ENCODE results near the gene MKNK1. TPM values are rescaled to one million over a fixed set of nuclear protein-coding genes. Genes with fewer than 3 reads are reported as not detected.

MKNK1 gene
- total RNA-seq, 4 donors from 2014 or later: 46.1 to 81.2 (median 67.6) TPM

DNA sequence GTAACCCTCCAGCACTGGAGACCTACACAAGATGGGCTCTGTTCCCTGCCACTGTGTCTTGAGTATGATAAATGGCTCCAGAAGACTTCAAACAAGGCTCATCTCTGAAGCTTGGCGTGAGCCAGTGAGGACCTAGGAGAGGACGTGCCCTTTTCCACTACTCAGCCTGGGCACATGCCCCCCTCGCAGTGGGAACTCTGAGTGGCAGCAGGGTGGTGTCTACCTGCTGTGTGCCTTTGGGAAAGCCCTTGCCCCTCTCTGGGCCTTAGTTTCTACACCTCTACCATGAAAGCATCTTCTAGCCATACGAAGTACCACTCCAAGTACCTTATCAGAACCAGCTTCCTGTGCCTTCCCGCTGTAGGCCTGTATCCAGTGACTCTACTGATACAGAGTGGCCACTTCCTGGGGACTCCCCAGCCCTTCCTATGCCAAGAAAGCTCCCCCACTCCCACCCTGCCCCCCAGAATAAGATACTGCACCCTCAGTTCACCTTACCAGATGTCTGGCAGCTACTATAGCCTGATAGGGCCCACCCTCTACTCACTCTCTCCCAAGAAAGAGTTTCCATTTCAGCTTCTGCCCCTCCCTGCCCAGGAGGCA lies 15.7 kb upstream of the MKNK1 start:
- DNase-seq (ENCODE audit: low spot score): no peak
- TF ChIP-seq, protein P1, sequence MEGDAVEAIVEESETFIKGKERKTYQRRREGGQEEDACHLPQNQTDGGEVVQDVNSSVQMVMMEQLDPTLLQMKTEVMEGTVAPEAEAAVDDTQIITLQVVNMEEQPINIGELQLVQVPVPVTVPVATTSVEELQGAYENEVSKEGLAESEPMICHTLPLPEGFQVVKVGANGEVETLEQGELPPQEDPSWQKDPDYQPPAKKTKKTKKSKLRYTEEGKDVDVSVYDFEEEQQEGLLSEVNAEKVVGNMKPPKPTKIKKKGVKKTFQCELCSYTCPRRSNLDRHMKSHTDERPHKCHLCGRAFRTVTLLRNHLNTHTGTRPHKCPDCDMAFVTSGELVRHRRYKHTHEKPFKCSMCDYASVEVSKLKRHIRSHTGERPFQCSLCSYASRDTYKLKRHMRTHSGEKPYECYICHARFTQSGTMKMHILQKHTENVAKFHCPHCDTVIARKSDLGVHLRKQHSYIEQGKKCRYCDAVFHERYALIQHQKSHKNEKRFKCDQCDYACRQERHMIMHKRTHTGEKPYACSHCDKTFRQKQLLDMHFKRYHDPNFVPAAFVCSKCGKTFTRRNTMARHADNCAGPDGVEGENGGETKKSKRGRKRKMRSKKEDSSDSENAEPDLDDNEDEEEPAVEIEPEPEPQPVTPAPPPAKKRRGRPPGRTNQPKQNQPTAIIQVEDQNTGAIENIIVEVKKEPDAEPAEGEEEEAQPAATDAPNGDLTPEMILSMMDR (IDR thresholded peaks at IDR 0.05): no peak
- no peak for ATAC-seq (ENCODE audit: low FRiP score)

DNA sequence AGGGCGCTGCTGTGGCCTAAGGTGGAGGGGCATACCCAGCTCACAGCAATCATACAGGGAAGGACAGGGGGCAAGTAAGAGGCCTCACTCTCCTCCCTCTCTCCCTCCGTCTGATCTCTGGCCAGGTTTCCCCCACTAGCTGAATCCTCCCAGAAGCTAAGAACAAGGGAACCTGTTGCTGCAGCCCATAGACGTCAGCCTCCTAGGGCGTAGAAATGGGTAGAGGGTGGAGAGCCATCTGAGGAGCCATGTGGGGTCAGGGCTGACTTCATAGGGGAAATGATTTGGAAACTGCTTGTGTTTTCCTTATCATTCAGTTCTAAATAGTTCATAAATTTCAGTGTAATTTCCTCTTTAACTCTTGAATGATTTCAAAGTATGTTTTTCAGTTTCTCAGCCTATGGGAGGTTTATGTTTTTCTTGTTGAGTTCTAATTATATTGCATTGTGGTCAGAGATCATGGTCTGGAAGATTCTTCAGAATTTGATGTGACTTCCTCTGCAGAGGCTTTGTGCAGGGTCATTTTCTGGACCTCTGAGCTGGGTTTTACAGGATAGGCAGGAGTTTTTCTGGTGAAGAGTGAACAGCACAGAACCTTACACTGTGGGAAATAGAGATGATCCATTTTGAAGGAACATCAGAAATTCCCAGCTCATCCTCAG lies 14.8 kb upstream of the MKNK1 start:
- DNase-seq (ENCODE audit: low spot score) (no peak), ATAC-seq (ENCODE audit: low FRiP score) (no peak)
- TF ChIP-seq, protein P1 (IDR thresholded peaks at IDR 0.05): no peak

DNA sequence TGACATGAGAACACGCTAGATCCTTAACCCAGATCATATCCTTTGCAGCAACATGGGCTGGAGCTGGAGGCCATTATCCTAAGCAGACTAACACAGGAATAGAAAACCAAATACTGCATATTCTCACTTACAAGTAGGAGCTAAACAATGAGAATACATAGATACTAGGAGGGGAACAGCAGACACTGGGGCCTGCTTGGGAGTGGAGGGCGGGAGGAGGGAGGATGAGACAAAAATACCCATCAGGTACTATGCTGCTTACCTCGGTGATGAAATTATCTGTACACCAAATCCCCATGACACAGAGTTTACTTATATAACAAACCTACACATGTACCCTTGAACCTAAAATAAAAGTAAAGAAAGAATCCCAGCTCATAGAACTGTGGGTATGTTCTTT lies 13.8 kb upstream of the MKNK1 start:
- DNase-seq (ENCODE audit: low spot score) (no peak), ATAC-seq (ENCODE audit: low FRiP score) (no peak)
- TF ChIP-seq, protein P1 (IDR thresholded peaks at IDR 0.05): no peak

DNA sequence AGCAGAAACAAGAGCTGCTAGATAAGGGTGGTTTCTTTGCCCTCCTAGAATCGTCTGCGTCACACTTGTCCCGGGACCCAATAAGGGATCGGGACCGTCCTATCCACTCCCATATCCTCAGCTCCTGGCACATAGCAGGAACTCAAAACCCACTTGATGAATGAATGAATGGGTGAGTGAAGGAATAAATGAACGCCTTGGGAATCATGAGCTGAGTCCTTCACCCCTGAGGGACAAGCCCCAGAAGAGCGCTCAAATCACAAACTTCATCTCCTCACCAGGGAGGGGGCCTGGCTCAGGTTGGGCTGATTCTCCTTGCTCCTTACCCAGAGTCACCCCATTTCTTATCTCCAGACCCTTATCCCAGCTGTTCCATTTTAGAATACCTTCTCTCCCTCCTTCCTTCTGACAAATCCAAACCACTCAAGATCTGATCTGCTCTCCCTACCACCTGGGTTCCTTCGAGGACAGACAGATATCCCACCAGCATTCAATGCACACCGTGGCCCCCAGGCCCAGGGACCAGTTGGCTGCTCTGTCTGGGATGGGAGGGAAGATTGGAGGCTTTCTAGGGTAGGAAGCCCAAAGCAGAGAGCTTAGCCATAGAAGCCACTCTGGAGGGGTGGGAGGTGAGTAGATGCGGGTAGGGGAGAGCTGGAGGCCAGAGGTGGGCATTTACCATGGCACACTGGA lies 13.2 kb upstream of the MKNK1 start:
- TF ChIP-seq, protein P1 (IDR thresholded peaks at IDR 0.05): no peak
- DNase-seq (ENCODE audit: low spot score) (no peak), ATAC-seq (ENCODE audit: low FRiP score) (peak; percentile 11)

DNA sequence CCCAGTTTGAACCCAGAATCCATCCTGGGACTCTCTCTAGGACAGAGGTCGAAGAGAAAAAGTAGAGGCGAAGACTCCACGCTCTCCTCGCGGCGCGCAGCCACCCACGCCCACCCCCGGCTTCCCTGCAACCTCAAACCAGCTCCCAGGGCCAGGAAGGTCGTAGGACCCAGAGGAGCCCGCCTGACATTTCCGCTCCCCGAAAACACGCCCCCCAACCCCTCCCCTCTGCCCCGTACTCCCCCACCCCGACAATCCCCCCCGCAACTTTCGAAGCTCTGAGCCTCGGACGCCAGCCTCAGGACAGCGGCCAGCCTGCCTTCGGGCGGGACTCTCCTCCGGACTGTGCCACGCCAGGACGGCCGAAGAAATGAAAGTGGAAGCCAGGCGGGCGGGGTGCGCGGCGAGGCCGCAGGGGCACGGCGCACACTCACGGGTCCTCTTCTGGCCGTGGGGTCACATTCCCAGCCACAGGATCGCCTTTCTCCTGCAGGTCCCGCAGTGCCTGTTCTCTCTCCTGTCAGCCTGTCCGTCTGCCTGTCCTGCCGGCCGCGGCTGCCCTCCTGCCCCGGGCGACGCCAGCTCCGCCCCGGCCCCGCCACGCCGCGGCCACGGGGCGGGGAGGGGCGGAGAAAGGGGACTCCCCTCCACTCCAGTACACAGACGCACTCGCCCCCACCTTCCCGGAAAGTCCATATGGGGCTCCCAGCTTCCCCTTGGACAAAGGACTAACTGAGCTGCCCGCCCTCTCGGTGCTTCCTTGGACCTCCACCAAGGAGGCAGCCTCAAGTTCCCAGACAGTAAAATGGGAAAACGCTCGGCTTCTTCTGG lies 12.4 kb upstream of the MKNK1 start, which contains the start of gene MOB3C:
MOB3C (minus strand) TSS at position 535 of the 831 bp plus-strand sequence. CDS start 3,490 bp downstream, outside the sequence.
- DNase-seq (ENCODE audit: low spot score): peak; percentile 74
- ATAC-seq (ENCODE audit: low FRiP score): peak; percentile 89
- TF ChIP-seq, protein P1 (IDR thresholded peaks at IDR 0.05): no peak

DNA sequence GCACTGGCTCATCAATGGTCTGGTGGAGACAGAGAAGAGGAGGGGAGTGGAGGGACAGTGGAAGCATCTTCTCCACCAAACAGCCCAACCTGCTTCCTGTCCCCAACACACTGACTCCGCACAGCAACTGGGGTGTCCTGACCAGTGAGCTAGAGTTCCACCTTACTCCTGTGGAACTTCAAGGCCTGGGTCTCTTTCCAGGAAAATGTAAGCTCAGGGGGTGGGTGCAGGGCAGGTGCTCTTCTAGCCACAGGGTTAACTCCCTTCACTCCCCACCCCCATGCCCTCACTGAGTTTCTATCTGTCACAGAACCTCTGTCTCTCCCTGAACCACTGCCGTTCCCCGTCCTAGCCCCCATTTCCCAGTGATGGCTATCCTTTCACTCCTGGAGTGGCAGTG lies 11.7 kb upstream of the MKNK1 start:
- TF ChIP-seq, protein P1 (IDR thresholded peaks at IDR 0.05): no peak
- ATAC-seq (ENCODE audit: low FRiP score): no peak
- DNase-seq (ENCODE audit: low spot score): no peak
